SU-DHL-6 (cell line): ENCODE data around the gene ACACA.
A peak's percentile ranks its signal among the peaks of the same experiment; 100 is the strongest.

ENCODE experiments used
- H2AFZ ChIP-seq: fragments of 200-600 bp; sonication (generic); 2 replicates; pipeline ENCODE4 v1.6.1; 2014; ENCODE audit warnings: low read depth, mild to moderate bottlenecking, moderate library complexity, mixed read lengths, antibody characterized with exemption, low read length; ENCODE audit not compliant: severe bottlenecking
- H3F3A ChIP-seq: fragments of 200-600 bp; shearing (Covaris generic); 2 replicates; pipeline ENCODE4 v1.6.0; 2016; ENCODE audit warnings: antibody characterized with exemption, mild to moderate bottlenecking; ENCODE audit not compliant: insufficient read depth
- H3K27ac ChIP-seq: fragments of 200-600 bp; sonication (generic); 2 replicates; pipeline ENCODE4 v1.5.1; 2016; ENCODE audit warnings: low read depth, mild to moderate bottlenecking, low read length, moderate library complexity, mixed read lengths
- H3K27me3 ChIP-seq: fragments of 200-600 bp; sonication (generic), shearing (Covaris generic); 2 replicates; pipeline ENCODE4 v1.6.0; 2014; ENCODE audit warnings: mild to moderate bottlenecking, low read length
- H3K36me3 ChIP-seq: fragments of 200-600 bp; sonication (generic); 2 replicates; pipeline ENCODE4 v1.6.1; 2014; ENCODE audit warnings: mild to moderate bottlenecking, low read length, mixed read lengths
- H3K4me2 ChIP-seq: fragments of 300-600, 200-600 bp; shearing (Covaris generic), sonication (generic); 2 replicates; pipeline ENCODE4 v1.6.0; 2014; ENCODE audit warnings: low read length, low read depth, mild to moderate bottlenecking; ENCODE audit not compliant: poor library complexity, severe bottlenecking
- H3K4me3 ChIP-seq: fragments of 200-600 bp; sonication (generic); 2 replicates; pipeline ENCODE4 v1.5.1; 2014; ENCODE audit warnings: antibody characterized with exemption, low read length, mild to moderate bottlenecking, mixed read lengths; ENCODE audit not compliant: insufficient read depth, poor library complexity, severe bottlenecking
- H3K79me2 ChIP-seq: fragments of 200-600 bp; sonication (generic); 2 replicates; pipeline ENCODE4 v1.6.1; 2014; ENCODE audit warnings: mild to moderate bottlenecking, low read length, moderate library complexity; ENCODE audit not compliant: insufficient read depth
- H3K9ac ChIP-seq: fragments of 200-600 bp; sonication (generic); 2 replicates; pipeline ENCODE4 v1.7.0; 2014; ENCODE audit warnings: mild to moderate bottlenecking, low read length
- H3K9me2 ChIP-seq: fragments of 200-600 bp; sonication (generic); replicated peaks from 2 replicates; pipeline ENCODE4 v1.6.1; 2014; ENCODE audit warnings: low read length; ENCODE audit not compliant: insufficient read depth
- H3K9me3 ChIP-seq: fragments of 200-600 bp; sonication (generic); 2 replicates; pipeline ENCODE4 v1.6.1; 2014; ENCODE audit warnings: low read length, mixed read lengths; ENCODE audit not compliant: insufficient read depth
- H4K20me1 ChIP-seq: fragments of 200-600 bp; sonication (generic); 2 replicates; pipeline ENCODE4 v1.6.1; 2014; ENCODE audit warnings: low read depth, mild to moderate bottlenecking, antibody characterized with exemption, low read length, moderate library complexity, mixed read lengths
- CTCF ChIP-seq: fragments of 200-600 bp; sonication (generic); IDR thresholded peaks from one replicate; pipeline ENCODE4 v1.5.1; 2017; ENCODE audit warnings: antibody characterized with exemption, mild to moderate bottlenecking, low read length, moderate library complexity; ENCODE audit not compliant: insufficient read depth, poor library complexity, severe bottlenecking
- EZH2phosphoT487 ChIP-seq: fragments of 200-600 bp; sonication (generic), shearing (Covaris generic); conservative IDR thresholded peaks from 2 replicates; pipeline ENCODE4 v1.6.1; 2018; ENCODE audit warnings: mild to moderate bottlenecking, antibody characterized with exemption, low read length, moderate library complexity, mixed read lengths

ACACA gene

GRCh38 chr17:37239690-37240334, 166.8 kb downstream of the ACACA start:
- Histone ChIP-seq H2AFZ (no peak overlapping the region), H3K4me3 (no peak overlapping the region), H3F3A (peaks cover 10% of the 10 kb centered on the region), H3K9ac (no peak overlapping the region), H3K4me2 (no peak overlapping the region), H3K79me2 (no peaks in the 10 kb centered on the region), H3K27ac (no peak overlapping the region), H3K27me3 (no peaks in the 10 kb centered on the region), H3K9me3 (no peaks in the 10 kb centered on the region), H3K36me3 (peaks cover 52% of the 10 kb centered on the region), H4K20me1 (no peaks in the 10 kb centered on the region), H3K9me2 (no peaks in the 10 kb centered on the region)
- TF ChIP-seq EZH2phosphoT487, result no peak
- TF ChIP-seq CTCF, result peak; percentile 63

- Histone ChIP-seq H3K36me3 (peaks cover 53% of the 10 kb centered on the region), H3K9me2 (no peaks in the 10 kb centered on the region), H3K9ac (no peak overlapping the region), H3K27ac (no peak overlapping the region), H3K4me3 (no peak overlapping the region), H3K9me3 (no peaks in the 10 kb centered on the region), H2AFZ (no peak overlapping the region), H3K79me2 (no peaks in the 10 kb centered on the region), H3F3A (no peaks in the 10 kb centered on the region), H4K20me1 (no peaks in the 10 kb centered on the region), H3K27me3 (no peaks in the 10 kb centered on the region), H3K4me2 (no peak overlapping the region)
- TF ChIP-seq CTCF, result no peak
- no peak for TF ChIP-seq EZH2phosphoT487
Measured at GRCh38 chr17:37234106-37234505, 172.5 kb downstream of the ACACA start.

- no peak overlapping the region for H3K27ac ChIP-seq
- H3K36me3 ChIP-seq, result peaks cover 45% of the 10 kb centered on the region
- no peak overlapping the region for H3K4me2 ChIP-seq
Measured at GRCh38 chr17:37233036-37233435, 173.6 kb downstream of the ACACA start.

More at GRCh38 chr17:37233036-37233435, 173.6 kb downstream of the ACACA start:
- TF ChIP-seq CTCF (no peak), EZH2phosphoT487 (no peak)
- no peak overlapping the region for H2AFZ ChIP-seq
- H3K79me2 ChIP-seq, result no peaks in the 10 kb centered on the region
- H4K20me1 ChIP-seq, result no peaks in the 10 kb centered on the region
- no peak overlapping the region for H3K9ac ChIP-seq
- no peaks in the 10 kb centered on the region for H3K9me3 ChIP-seq
- H3K27me3 ChIP-seq, result no peaks in the 10 kb centered on the region
- no peaks in the 10 kb centered on the region for H3F3A ChIP-seq
- no peak overlapping the region for H3K4me3 ChIP-seq
- no peaks in the 10 kb centered on the region for H3K9me2 ChIP-seq
